ENCODE results near the gene TCP1. TPM values are rescaled to one million over a fixed set of nuclear protein-coding genes. Genes with fewer than 3 reads are reported as not detected.

Gene TCP1
- total and polyA plus RNA-seq, 2 of the 13 experiments (the other 11 are each of a cell fraction or from before 2014, with no cell fraction given) = 116 to 553 TPM

GRCh38 chr6:159762681-159763293 lies 26.6 kb downstream of the TCP1 start (continued):
- peak; percentile 88; the same call in 1 of the 2 replicates for TF ChIP-seq ZNF761 (CRISPR knock-in tag; conservative IDR thresholded peaks at IDR 0.05)
- TF ChIP-seq ZNF362 (CRISPR knock-in tag; IDR thresholded peaks at IDR 0.05; ENCODE audit: borderline replicate concordance) = peak; percentile 64; the same call in 1 of the 2 replicates
- TF ChIP-seq ZNF33B (CRISPR knock-in tag; IDR thresholded peaks at IDR 0.05) = peak; percentile 56; the same call in 1 of the 2 replicates
- TF ChIP-seq ZBTB44 (CRISPR knock-in tag; IDR thresholded peaks at IDR 0.05) = peak; percentile 81; the same call in 1 of the 2 replicates
- peak; percentile 77; the same call in 1 of the 2 replicates for TF ChIP-seq GATAD2A (CRISPR knock-in tag; IDR thresholded peaks at IDR 0.05)
- TF ChIP-seq GPN1 (CRISPR knock-in tag; IDR thresholded peaks at IDR 0.05; ENCODE audit: borderline replicate concordance) = no peak
- TF ChIP-seq SNAPC2 (CRISPR knock-in tag; IDR thresholded peaks at IDR 0.05) = no peak
- peak; percentile 97; the same call in 1 of the 2 replicates for TF ChIP-seq ZNF737 (CRISPR knock-in tag; IDR thresholded peaks at IDR 0.05; ENCODE audit: borderline replicate concordance)
- TF ChIP-seq ZC3H4 (CRISPR knock-in tag; IDR thresholded peaks at IDR 0.05; ENCODE audit: borderline replicate concordance) = no peak
- peak; percentile 61; the same call in 1 of the 2 replicates for TF ChIP-seq MED1 (CRISPR knock-in tag; IDR thresholded peaks at IDR 0.05)
- TF ChIP-seq TBX2 (CRISPR knock-in tag; IDR thresholded peaks at IDR 0.05; ENCODE audit: borderline replicate concordance) = peak; percentile 68
- TF ChIP-seq ZNF296 (CRISPR knock-in tag; conservative IDR thresholded peaks at IDR 0.05) = peak; percentile 83
- TF ChIP-seq PLRG1 (conservative IDR thresholded peaks at IDR 0.05) = no peak
- no peak; the same call in 1 of the 2 replicates for TF ChIP-seq KLF9 (CRISPR knock-in tag; IDR thresholded peaks at IDR 0.05; ENCODE audit: low read depth)
- no peak; the same call in 1 of the 2 replicates for TF ChIP-seq XBP1 (CRISPR knock-in tag; IDR thresholded peaks at IDR 0.05)
- TF ChIP-seq ZNF432 (CRISPR knock-in tag; IDR thresholded peaks at IDR 0.05; ENCODE audit: borderline replicate concordance) = no peak
- no peak; the same call in 1 of the 2 replicates for TF ChIP-seq NRL (CRISPR knock-in tag; IDR thresholded peaks at IDR 0.05; ENCODE audit: borderline replicate concordance)
- TF ChIP-seq SRF (IDR thresholded peaks at IDR 0.05; ENCODE audit: low read depth, low read length) = peak; percentile 70; the same call in 1 of the 2 replicates
- TF ChIP-seq FOXJ3 (CRISPR knock-in tag; IDR thresholded peaks at IDR 0.05; ENCODE audit: borderline replicate concordance) = 0 out of 2 replicates have a peak, but pooled peaks have one; percentile 10
- TF ChIP-seq MAFG (CRISPR knock-in tag; IDR thresholded peaks at IDR 0.05) = no peak
- no peak for TF ChIP-seq ZFP82 (CRISPR knock-in tag; IDR thresholded peaks at IDR 0.05; ENCODE audit: borderline replicate concordance)
- peak; percentile 39; the same call in 1 of the 2 replicates for TF ChIP-seq THAP9 (CRISPR knock-in tag; IDR thresholded peaks at IDR 0.05; ENCODE audit: borderline replicate concordance)
- peak; percentile 40; the same call in 1 of the 2 replicates for TF ChIP-seq ZMYM4 (CRISPR knock-in tag; IDR thresholded peaks at IDR 0.05)
- no peak for TF ChIP-seq SKI (IDR thresholded peaks at IDR 0.05; ENCODE audit: partially characterized antibody)
- TF ChIP-seq ZNF720 (CRISPR knock-in tag; IDR thresholded peaks at IDR 0.05) = no peak
- TF ChIP-seq MTF1 (CRISPR knock-in tag; IDR thresholded peaks at IDR 0.05) = peak; percentile 74; the same call in 1 of the 2 replicates
- no peak for TF ChIP-seq FOXM1 (CRISPR knock-in tag; IDR thresholded peaks at IDR 0.05)

All from HepG2 (cell line).